HUES48 (cell line): ENCODE results near the gene CAPZA3.

Source experiments
- H3K27ac ChIP-seq: one replicate; pipeline ENCODE4 v1.7.0; 2013; ENCODE audit warnings: low read depth, low read length, inconsistent platforms
- H3K27me3 ChIP-seq: 2 replicates; pipeline ENCODE4 v1.6.1; 2013; ENCODE audit warnings: mild to moderate bottlenecking, low read length; ENCODE audit not compliant: control insufficient read depth, insufficient read depth
- H3K36me3 ChIP-seq: 2 replicates; pipeline ENCODE4 v1.6.1; 2013; ENCODE audit warnings: low read length; ENCODE audit not compliant: control insufficient read depth, insufficient read depth
- H3K4me1 ChIP-seq: 2 replicates; pipeline ENCODE4 v1.6.1; 2013; ENCODE audit warnings: mild to moderate bottlenecking, low read length; ENCODE audit not compliant: control insufficient read depth, insufficient read depth
- H3K4me3 ChIP-seq: 2 replicates; pipeline ENCODE4 v1.5.1; 2013; ENCODE audit warnings: mild to moderate bottlenecking, low read depth, low read length
- H3K9ac ChIP-seq: 2 replicates; pipeline ENCODE4 v1.6.1; 2013; ENCODE audit warnings: mild to moderate bottlenecking, low read depth, low read length, moderate library complexity
- H3K9me3 ChIP-seq: 2 replicates; pipeline ENCODE4 v1.6.1; 2013; ENCODE audit warnings: low read length; ENCODE audit not compliant: control insufficient read depth, insufficient read depth

CAPZA3 gene

GRCh38 chr12:18719922-18720510 lies 17.9 kb upstream of the CAPZA3 start:
- Histone ChIP-seq H3K9ac (no peak overlapping the region), H3K9me3 (no peaks in the 10 kb centered on the region), H3K4me3 (no peak overlapping the region), H3K27me3 (no peaks in the 10 kb centered on the region), H3K27ac (no peak overlapping the region), H3K36me3 (no peaks in the 10 kb centered on the region), H3K4me1 (no peaks in the 10 kb centered on the region)

GRCh38 chr12:18720690-18721089 lies 17.2 kb upstream of the CAPZA3 start:
- H3K36me3 ChIP-seq = no peaks in the 10 kb centered on the region
- no peaks in the 10 kb centered on the region for H3K27me3 ChIP-seq
- no peak overlapping the region for H3K27ac ChIP-seq
- H3K9ac ChIP-seq = no peak overlapping the region
- no peak overlapping the region for H3K4me3 ChIP-seq
- no peaks in the 10 kb centered on the region for H3K4me1 ChIP-seq
- H3K9me3 ChIP-seq = no peaks in the 10 kb centered on the region

GRCh38 chr12:18721452-18721851 lies 16.5 kb upstream of the CAPZA3 start:
- no peak overlapping the region for H3K4me3 ChIP-seq
- no peaks in the 10 kb centered on the region for H3K27me3 ChIP-seq
- H3K9me3 ChIP-seq = no peaks in the 10 kb centered on the region
- H3K36me3 ChIP-seq = no peaks in the 10 kb centered on the region
- H3K27ac ChIP-seq = no peak overlapping the region
- no peaks in the 10 kb centered on the region for H3K4me1 ChIP-seq
- no peak overlapping the region for H3K9ac ChIP-seq

- Histone ChIP-seq H3K9me3 (no peaks in the 10 kb centered on the region), H3K27ac (no peak overlapping the region), H3K9ac (no peak overlapping the region), H3K4me1 (no peaks in the 10 kb centered on the region), H3K36me3 (no peaks in the 10 kb centered on the region), H3K27me3 (no peaks in the 10 kb centered on the region), H3K4me3 (no peak overlapping the region)
Measured at GRCh38 chr12:18723752-18724151, 14.2 kb upstream of the CAPZA3 start.

GRCh38 chr12:18731156-18731555 lies 6.8 kb upstream of the CAPZA3 start:
- H3K4me3 ChIP-seq = no peak overlapping the region
- no peak overlapping the region for H3K27ac ChIP-seq
- H3K36me3 ChIP-seq = no peaks in the 10 kb centered on the region
- no peaks in the 10 kb centered on the region for H3K4me1 ChIP-seq
- H3K9ac ChIP-seq = no peak overlapping the region
- peaks cover 8% of the 10 kb centered on the region for H3K9me3 ChIP-seq
- no peaks in the 10 kb centered on the region for H3K27me3 ChIP-seq

- peak overlapping the region; percentile 56 for H3K27ac ChIP-seq
- no peak overlapping the region for H3K9ac ChIP-seq
- peaks cover 50% of the 10 kb centered on the region for H3K4me1 ChIP-seq
Measured at GRCh38 chr12:18747895-18748294, 10.0 kb downstream of the CAPZA3 start.

GRCh38 chr12:18749386-18749957 lies 11.6 kb downstream of the CAPZA3 start:
- Histone ChIP-seq H3K27ac (no peak overlapping the region), H3K27me3 (no peaks in the 10 kb centered on the region), H3K4me1 (peaks cover 64% of the 10 kb centered on the region), H3K9me3 (no peaks in the 10 kb centered on the region), H3K9ac (no peak overlapping the region), H3K4me3 (no peak overlapping the region), H3K36me3 (no peaks in the 10 kb centered on the region)

More at GRCh38 chr12:18747895-18748294, 10.0 kb downstream of the CAPZA3 start:
- Histone ChIP-seq H3K36me3 (no peaks in the 10 kb centered on the region), H3K9me3 (no peaks in the 10 kb centered on the region), H3K27me3 (no peaks in the 10 kb centered on the region), H3K4me3 (no peak overlapping the region)

- Histone ChIP-seq H3K27ac (no peak overlapping the region), H3K9me3 (no peaks in the 10 kb centered on the region), H3K27me3 (no peaks in the 10 kb centered on the region), H3K4me3 (no peak overlapping the region), H3K36me3 (no peaks in the 10 kb centered on the region), H3K9ac (no peak overlapping the region), H3K4me1 (peaks cover 64% of the 10 kb centered on the region)
Measured at GRCh38 chr12:18750085-18750484, 12.2 kb downstream of the CAPZA3 start.

GRCh38 chr12:18751866-18752265 lies 13.9 kb downstream of the CAPZA3 start:
- no peaks in the 10 kb centered on the region for H3K36me3 ChIP-seq
- H3K27ac ChIP-seq = peak overlapping the region; percentile 99
- no peak overlapping the region for H3K4me3 ChIP-seq
- peaks cover 64% of the 10 kb centered on the region for H3K4me1 ChIP-seq
- H3K9ac ChIP-seq = no peak overlapping the region
- no peaks in the 10 kb centered on the region for H3K9me3 ChIP-seq
- no peaks in the 10 kb centered on the region for H3K27me3 ChIP-seq

- no peaks in the 10 kb centered on the region for H3K27me3 ChIP-seq
- no peaks in the 10 kb centered on the region for H3K36me3 ChIP-seq
- H3K4me3 ChIP-seq = no peak overlapping the region
- H3K9ac ChIP-seq = peak overlapping the region; percentile 32; the same call in 1 of the 2 replicates
- H3K9me3 ChIP-seq = no peaks in the 10 kb centered on the region
- H3K27ac ChIP-seq = peak overlapping the region; percentile 99
- peaks cover 61% of the 10 kb centered on the region for H3K4me1 ChIP-seq
Measured at GRCh38 chr12:18752280-18752920, 14.5 kb downstream of the CAPZA3 start.

- Histone ChIP-seq H3K27me3 (no peaks in the 10 kb centered on the region), H3K27ac (peak overlapping the region; percentile 99), H3K9ac (0 out of 2 replicates have a peak overlapping the region, but pooled peaks have one; percentile 32), H3K4me1 (peaks cover 55% of the 10 kb centered on the region), H3K4me3 (no peak overlapping the region), H3K36me3 (no peaks in the 10 kb centered on the region), H3K9me3 (no peaks in the 10 kb centered on the region)
Measured at GRCh38 chr12:18752947-18753346, 15.0 kb downstream of the CAPZA3 start.
